OCI-LY7 (cell line): ENCODE data around the gene HNRNPU. TPM values are rescaled to one million over a fixed set of nuclear protein-coding genes. Genes with fewer than 3 reads are reported as not detected.

ENCODE experiments used
- BruUV-seq: library from RNA; stranded (reverse); fragments of 400-500 nt; replicated peaks from 2 replicates; lab custom pipeline; 2021; lab: Mats Ljungman, UMichigan
- CTCF ChIA-PET: fragments of 300-600 bp; sonication (Branson Sonifier 250); formaldehyde crosslinking; loops from one replicate; lab custom pipeline; 2022; ENCODE audit warnings: antibody characterized with exemption; ENCODE audit not compliant: unreplicated experiment; lab: Charles Lee
- POLR2A ChIA-PET: fragments of 300-600 bp; sonication (Branson Sonifier 250); formaldehyde crosslinking; loops from one replicate; lab custom pipeline; 2022; ENCODE audit warnings: antibody characterized with exemption; lab: Charles Lee
- DNase-seq: peaks from one replicate; pipeline ENCODE4 v3.0.0-alpha.2; 2015; ENCODE audit warnings: low spot score
- H2AFZ ChIP-seq: fragments of 200-600 bp; sonication (generic), shearing (Covaris generic); 2 replicates; pipeline ENCODE4 v1.6.1; 2014; ENCODE audit warnings: mild to moderate bottlenecking, antibody characterized with exemption, low read length, moderate library complexity
- H3K27ac ChIP-seq: fragments of 200-600 bp; sonication (generic); 2 replicates; pipeline ENCODE4 v1.5.1; 2014; ENCODE audit warnings: mixed run types, low read depth, mild to moderate bottlenecking, moderate library complexity, low read length, inconsistent platforms; ENCODE audit not compliant: poor library complexity, severe bottlenecking
- H3K36me3 ChIP-seq: fragments of 200-600 bp; sonication (generic); 2 replicates; pipeline ENCODE4 v1.6.1; 2014; ENCODE audit warnings: mild to moderate bottlenecking, antibody characterized with exemption, low read length, moderate library complexity, mixed read lengths; ENCODE audit not compliant: insufficient read depth
- H3K4me1 ChIP-seq: fragments of 200-600 bp; sonication (generic); 2 replicates; pipeline ENCODE4 v1.5.1; 2014; ENCODE audit warnings: mild to moderate bottlenecking, low read length; ENCODE audit not compliant: insufficient read depth, poor library complexity, severe bottlenecking
- H3K4me2 ChIP-seq: fragments of 200-600 bp; sonication (generic); 2 replicates; pipeline ENCODE4 v1.6.1; 2014; ENCODE audit warnings: mild to moderate bottlenecking, low read length
- H3K4me3 ChIP-seq: fragments of 200-600 bp; sonication (generic); 2 replicates; pipeline ENCODE4 v1.5.1; 2014; ENCODE audit warnings: mild to moderate bottlenecking, low read depth, low read length; ENCODE audit not compliant: poor library complexity, severe bottlenecking
- H3K79me2 ChIP-seq: fragments of 200-600 bp; sonication (generic); 2 replicates; pipeline ENCODE4 v1.6.1; 2016; ENCODE audit warnings: low read depth, mild to moderate bottlenecking, low read length, moderate library complexity, mixed read lengths; ENCODE audit not compliant: insufficient read depth
- H3K9me2 ChIP-seq: fragments of 200-600 bp; sonication (generic); 2 replicates; pipeline ENCODE4 v1.6.1; 2016; ENCODE audit warnings: mild to moderate bottlenecking, low read length, mixed read lengths; ENCODE audit not compliant: insufficient read depth
- H3K9me3 ChIP-seq: fragments of 200-600 bp; sonication (generic); 2 replicates; pipeline ENCODE4 v1.6.1; 2014; ENCODE audit warnings: mild to moderate bottlenecking, mixed run types, low read length, mixed read lengths
- H4K20me1 ChIP-seq: fragments of 200-600 bp; sonication (generic); 2 replicates; pipeline ENCODE4 v1.6.1; 2014; ENCODE audit warnings: mild to moderate bottlenecking, antibody characterized with exemption, low read length, moderate library complexity, mixed read lengths; ENCODE audit not compliant: insufficient read depth
- CTCF ChIP-seq: fragments of 200-600 bp; sonication (generic); conservative IDR thresholded peaks from 2 replicates; pipeline ENCODE4 v1.5.1; 2014; ENCODE audit warnings: mild to moderate bottlenecking, antibody characterized with exemption, low read length, moderate library complexity, mixed read lengths
- EZH2phosphoT487 ChIP-seq: fragments of 200-600 bp; sonication (generic); IDR thresholded peaks from 2 replicates; pipeline ENCODE4 v1.6.1; 2018; ENCODE audit warnings: low read depth, borderline replicate concordance, mild to moderate bottlenecking, mixed run types, antibody characterized with exemption, low read length, moderate library complexity, mixed read lengths
- intact Hi-C: fragments of 100-400 bp; cut with micrococcal nuclease; formaldehyde crosslinking; loops from one replicate; pipeline ENCODE4 v1.10.0; 2022; ENCODE audit not compliant: unreplicated experiment
- total RNA-seq, 2 experiments: library from RNA; depleted of rRNA in 1 of 2; stranded (reverse); fragments of >200 nt in 1 of 2; shearing (Covaris generic) in 1 of 2; gene quantifications; 2 replicates each; pipeline ENCODE4 v1.2.3, GENCODE V29; 2014 to 2022

The HNRNPU gene
- total RNA-seq, 2 experiments from 2014 or later: 426 to 650 TPM

GRCh38 chr1:244852694-244853093 lies 11.6 kb downstream of the HNRNPU start:
- H3K79me2 ChIP-seq: peaks cover 95% of the 10 kb centered on the region
- H3K9me2 ChIP-seq: no peaks in the 10 kb centered on the region
- H3K9me3 ChIP-seq: no peaks in the 10 kb centered on the region
- H3K4me2 ChIP-seq: no peak overlapping the region
- H3K4me3 ChIP-seq: no peak overlapping the region
- intact Hi-C loops: no loop called here
- BruUV-seq: no TSS peak
- H2AFZ ChIP-seq: no peak overlapping the region
- H3K27ac ChIP-seq: no peak overlapping the region
- TF ChIP-seq CTCF (no peak), EZH2phosphoT487 (no peak)
- POLR2A ChIA-PET: interaction anchor here (0.6 to 4.9 kb wide), 6 partner anchors 9 to 183 kb away, joined by 3 to 40 read pairs (median 4); partner anchors contain the start of gene COX20
- peaks cover 9% of the 10 kb centered on the region for H3K4me1 ChIP-seq
- CTCF ChIA-PET: no interaction called here
- peaks cover 63% of the 10 kb centered on the region for H4K20me1 ChIP-seq
- H3K36me3 ChIP-seq: peaks cover 100% of the 10 kb centered on the region
- DNase-seq: no peak

DNA sequence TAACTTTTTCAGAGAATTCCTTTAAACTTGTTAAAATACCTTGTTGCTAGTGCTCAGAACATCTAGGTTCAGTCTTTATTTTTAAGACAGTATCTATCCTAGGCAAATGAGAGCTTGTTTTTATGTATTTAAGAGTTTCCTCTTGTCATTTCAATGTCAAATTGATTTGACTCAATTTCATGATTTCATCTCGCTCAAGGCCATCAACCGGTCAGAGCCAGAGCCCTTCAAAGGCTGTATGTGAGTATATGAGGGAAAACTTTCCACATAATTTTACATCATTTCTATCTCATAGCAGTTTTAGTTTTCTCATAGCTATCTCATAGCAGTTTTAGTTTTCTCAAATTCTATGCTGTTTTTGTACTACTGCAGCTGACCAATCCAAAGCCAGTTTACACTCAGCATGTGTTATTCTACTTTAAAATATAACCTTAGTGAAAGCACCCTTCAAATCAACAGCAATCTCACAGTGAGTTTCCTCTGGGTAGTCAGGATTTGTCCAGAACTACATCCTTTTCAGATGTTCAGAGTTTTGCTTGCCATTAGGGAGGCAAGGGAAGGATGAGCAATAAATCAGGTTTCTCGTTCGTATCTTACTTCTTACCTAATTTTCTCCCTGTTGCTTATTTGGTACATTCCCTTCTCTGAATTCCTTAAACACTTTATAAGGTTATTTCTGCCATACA lies 12.7 kb downstream of the HNRNPU start:
- no peaks in the 10 kb centered on the region for H3K9me3 ChIP-seq
- peaks cover 100% of the 10 kb centered on the region for H3K36me3 ChIP-seq
- no peaks in the 10 kb centered on the region for H3K9me2 ChIP-seq
- no peak overlapping the region for H2AFZ ChIP-seq
- H3K4me2 ChIP-seq: no peak overlapping the region
- peaks cover 93% of the 10 kb centered on the region for H3K79me2 ChIP-seq
- CTCF ChIA-PET: no interaction called here
- H3K4me1 ChIP-seq: peaks cover 9% of the 10 kb centered on the region
- TF ChIP-seq EZH2phosphoT487: no peak
- no peak for TF ChIP-seq CTCF
- H3K4me3 ChIP-seq: no peak overlapping the region
- POLR2A ChIA-PET: interaction anchor here (0.6 to 4.9 kb wide), 6 partner anchors 10 to 123 kb away, joined by 3 to 40 read pairs (median 7); partner anchors contain the start of gene COX20
- no peak overlapping the region for H3K27ac ChIP-seq
- BruUV-seq: no TSS peak
- no peak for DNase-seq
- H4K20me1 ChIP-seq: peaks cover 59% of the 10 kb centered on the region
- intact Hi-C loops: no loop called here

DNA sequence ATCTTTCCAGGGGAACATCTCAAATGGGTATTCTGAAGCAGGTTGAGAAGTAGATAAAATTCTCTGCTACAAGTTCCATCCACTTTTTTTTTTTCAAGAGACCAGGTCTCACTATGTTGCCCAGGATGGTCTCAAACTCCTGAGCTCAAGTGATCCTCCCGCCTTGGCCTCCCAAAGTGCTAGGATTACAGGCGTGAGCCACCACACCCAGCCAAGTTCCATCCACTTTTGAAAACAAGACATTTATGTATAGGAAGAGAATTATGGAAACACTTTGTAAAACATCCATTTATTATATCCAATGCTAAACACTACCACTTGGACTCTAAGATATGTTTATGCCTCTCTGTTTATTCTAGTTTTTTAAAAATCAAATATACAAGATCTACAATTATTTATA lies 13.4 kb downstream of the HNRNPU start:
- Histone ChIP-seq H3K27ac (no peak overlapping the region), H3K9me2 (no peaks in the 10 kb centered on the region), H3K4me3 (no peak overlapping the region), H3K36me3 (peaks cover 100% of the 10 kb centered on the region), H3K79me2 (peaks cover 87% of the 10 kb centered on the region), H4K20me1 (peaks cover 52% of the 10 kb centered on the region), H3K4me1 (peaks cover 5% of the 10 kb centered on the region), H3K4me2 (no peak overlapping the region), H3K9me3 (no peaks in the 10 kb centered on the region), H2AFZ (no peak overlapping the region)
- intact Hi-C loops: no loop called here
- BruUV-seq: no TSS peak
- TF ChIP-seq EZH2phosphoT487 (no peak), CTCF (no peak)
- ChIA-PET CTCF (no interaction called here), POLR2A (interaction anchor here (0.6 to 4.9 kb wide), 9 partner anchors 8 to 936 kb away, joined by 3 to 40 read pairs (median 8); partner anchors contain the start of genes COX20 and HNRNPU)
- no peak for DNase-seq
